Testis (tissue), 5 donors: ENCODE results near the gene NUBPL. TPM values are rescaled to one million over a fixed set of nuclear protein-coding genes. Genes with fewer than 3 reads are reported as not detected.

Source experiments
- DNase-seq: peaks from one replicate; pipeline ENCODE4 v3.0.0-alpha.2; 2019
- H3K27ac ChIP-seq, 2 donors: fragments of 200-600 bp; sonication (generic); one replicate each; pipeline ENCODE4 v1.5.1; 2019
- H3K27me3 ChIP-seq: fragments of 200-600 bp; sonication (generic); one replicate; pipeline ENCODE4 v1.5.1; 2019
- H3K36me3 ChIP-seq: fragments of 200-600 bp; sonication (generic); one replicate; pipeline ENCODE4 v1.5.1; 2017; ENCODE audit warnings: low read depth; ENCODE audit errors: missing control alignments
- H3K4me1 ChIP-seq: fragments of 200-600 bp; sonication (generic); one replicate; pipeline ENCODE4 v1.5.1; 2019
- H3K4me3 ChIP-seq, 2 donors: fragments of 200-600 bp; sonication (generic); one replicate each; pipeline ENCODE4 v1.5.1; 2017 to 2019
- H3K9me3 ChIP-seq: fragments of 200-600 bp; sonication (generic); one replicate; pipeline ENCODE4 v1.5.1; 2017
- POLR2A ChIP-seq: fragments of 450-650 bp; IDR thresholded peaks from one replicate; pipeline ENCODE4 v1.6.1; 2017; ENCODE audit warnings: antibody characterized with exemption, mild to moderate bottlenecking, moderate library complexity
- WGBS, 2 donors: methylation state at CpG; one replicate each; pipeline ENCODE4 v1.1.5; 2018; 5-methylcytosine and 5-hydroxymethylcytosine counted together
- intact Hi-C: fragments of 100-400 bp; cut with DNase I; formaldehyde crosslinking; loops from one replicate; pipeline ENCODE4 v1.15.1; 2023; ENCODE audit warnings: low total_unique reads
- long read RNA-seq, 2 donors: transcript quantifications; one replicate each; lab custom pipeline, GENCODE V29; 2026
- polyA plus RNA-seq: library from polyadenylated mRNA; stranded (reverse); fragments of 350-450 nt; fragmentation: Illumina TruSeq; extraction: RNeasy Lipid Tissue Mini Kit (QIAGEN cat#74804); gene quantifications from one replicate; pipeline ENCODE4 v1.2.3, GENCODE V29; 2014; ENCODE audit warnings: low read depth, low replicate concordance; ENCODE audit not compliant: insufficient read depth
- total RNA-seq, 2 donors: library from RNA; depleted of rRNA; stranded (reverse); fragments of >200 nt; gene quantifications; one replicate each; pipeline ENCODE4 v1.2.3, GENCODE V29; 2016
- TF ChIP-seq, protein P1 (sequence below), 3 experiments: fragments of 450-650 bp in 2 of 3; fragments of 200-600 bp in 1 of 3; sonication (generic) in 1 of 3; IDR thresholded peaks; one replicate each; pipeline ENCODE4 v1.5.1; 2016 to 2019; ENCODE audit warnings: antibody characterized with exemption in 3 of 3, mild to moderate bottlenecking in 2 of 3, moderate library complexity in 1 of 3

The NUBPL gene, protein sequence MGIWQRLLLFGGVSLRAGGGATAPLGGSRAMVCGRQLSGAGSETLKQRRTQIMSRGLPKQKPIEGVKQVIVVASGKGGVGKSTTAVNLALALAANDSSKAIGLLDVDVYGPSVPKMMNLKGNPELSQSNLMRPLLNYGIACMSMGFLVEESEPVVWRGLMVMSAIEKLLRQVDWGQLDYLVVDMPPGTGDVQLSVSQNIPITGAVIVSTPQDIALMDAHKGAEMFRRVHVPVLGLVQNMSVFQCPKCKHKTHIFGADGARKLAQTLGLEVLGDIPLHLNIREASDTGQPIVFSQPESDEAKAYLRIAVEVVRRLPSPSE
- total RNA-seq (10 to 100 TPM; 19.8 to 25.0 TPM), polyA plus RNA-seq (7.8 TPM)
- long read RNA-seq, donor 1, full-length matches to known transcripts, result 8 of 8 reads
- long read RNA-seq, donor 1, partial matches to known transcripts, result 0 of 8 reads
- long read RNA-seq, donor 1, other reads (novel, unspliced or antisense), result 0 of 8 reads
- long read RNA-seq, donor 2, full-length matches to known transcripts, result 2 of 2 reads
- long read RNA-seq, donor 2, partial matches to known transcripts, result 0 of 2 reads
- long read RNA-seq, donor 2, other reads (novel, unspliced or antisense), result 0 of 2 reads

DNA sequence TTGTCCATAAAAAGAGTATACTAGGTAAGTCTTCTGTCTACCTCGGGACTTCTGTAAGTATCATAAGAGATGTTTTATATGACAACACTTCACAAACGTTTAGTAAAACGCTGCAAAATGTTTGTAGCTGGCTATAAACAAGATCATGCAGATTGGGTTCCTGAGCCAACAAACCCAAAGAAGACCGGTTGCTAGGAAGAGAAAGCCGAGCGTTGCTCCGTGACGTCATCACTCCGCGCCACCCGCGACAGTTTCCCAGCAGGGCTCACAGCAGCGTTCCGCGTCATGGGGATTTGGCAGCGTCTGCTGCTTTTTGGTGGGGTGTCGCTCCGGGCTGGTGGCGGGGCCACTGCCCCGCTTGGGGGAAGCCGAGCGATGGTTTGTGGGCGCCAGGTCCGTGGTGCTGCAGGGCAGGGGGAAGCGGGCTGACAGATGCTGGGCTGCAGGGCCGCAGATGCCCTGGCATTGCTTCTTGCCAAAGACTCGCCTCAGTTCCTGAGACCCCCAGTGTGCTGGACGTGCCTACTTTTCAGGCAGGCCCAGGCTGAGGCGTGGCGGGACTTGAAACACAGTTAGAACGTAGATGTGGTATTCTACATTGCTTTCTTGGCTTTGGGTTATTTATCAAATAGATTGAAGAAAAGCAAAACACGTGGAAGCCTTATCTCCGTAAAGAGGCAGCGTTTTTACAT is at the start of gene NUBPL:
Gene NUBPL (plus strand): TSS at position 250 of the 692 bp plus-strand sequence. CDS start 36 bp downstream, at position 286.
- Histone ChIP-seq H3K27me3 (no peaks in the 10 kb centered on the region), H3K36me3 (no peaks in the 10 kb centered on the region), H3K27ac (peak within 1 kb of the TSS; percentile 80 to 81), H3K4me3 (peak within 1 kb of the TSS; percentile 87 to 94), H3K4me1 (no peaks in the 10 kb centered on the region), H3K9me3 (no peaks in the 10 kb centered on the region)
- DNase-seq, result peak; percentile 96
- TF ChIP-seq, protein P1, sequence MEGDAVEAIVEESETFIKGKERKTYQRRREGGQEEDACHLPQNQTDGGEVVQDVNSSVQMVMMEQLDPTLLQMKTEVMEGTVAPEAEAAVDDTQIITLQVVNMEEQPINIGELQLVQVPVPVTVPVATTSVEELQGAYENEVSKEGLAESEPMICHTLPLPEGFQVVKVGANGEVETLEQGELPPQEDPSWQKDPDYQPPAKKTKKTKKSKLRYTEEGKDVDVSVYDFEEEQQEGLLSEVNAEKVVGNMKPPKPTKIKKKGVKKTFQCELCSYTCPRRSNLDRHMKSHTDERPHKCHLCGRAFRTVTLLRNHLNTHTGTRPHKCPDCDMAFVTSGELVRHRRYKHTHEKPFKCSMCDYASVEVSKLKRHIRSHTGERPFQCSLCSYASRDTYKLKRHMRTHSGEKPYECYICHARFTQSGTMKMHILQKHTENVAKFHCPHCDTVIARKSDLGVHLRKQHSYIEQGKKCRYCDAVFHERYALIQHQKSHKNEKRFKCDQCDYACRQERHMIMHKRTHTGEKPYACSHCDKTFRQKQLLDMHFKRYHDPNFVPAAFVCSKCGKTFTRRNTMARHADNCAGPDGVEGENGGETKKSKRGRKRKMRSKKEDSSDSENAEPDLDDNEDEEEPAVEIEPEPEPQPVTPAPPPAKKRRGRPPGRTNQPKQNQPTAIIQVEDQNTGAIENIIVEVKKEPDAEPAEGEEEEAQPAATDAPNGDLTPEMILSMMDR (IDR thresholded peaks at IDR 0.05), result peak in 1 of 3 experiments; percentile 39
- TF ChIP-seq POLR2A, result no peak
- intact Hi-C loops, result no loop called here
- 0% methylated on average over 20 to 34 of the region's 34 CpGs for WGBS, 2 donors

DNA sequence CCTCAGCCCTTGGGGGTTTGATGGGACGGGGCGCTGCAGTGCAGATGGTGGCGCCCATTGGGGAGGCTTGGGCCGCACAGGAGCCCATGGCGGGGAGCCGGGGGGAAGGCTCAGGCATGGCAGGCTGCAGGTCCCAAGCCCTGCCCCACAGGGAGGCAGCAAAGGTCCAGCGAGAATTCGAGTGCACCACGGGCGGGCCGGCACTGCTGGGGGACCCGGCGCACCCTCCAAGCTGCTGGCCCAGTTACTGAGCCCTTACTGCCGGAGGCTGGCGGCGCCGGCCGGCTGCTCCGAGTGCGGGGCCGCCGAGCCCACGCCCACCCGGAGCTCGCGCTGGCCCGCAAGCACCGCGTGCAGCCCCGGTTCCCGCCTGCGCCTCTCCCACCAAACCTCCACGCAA is 34.1 kb upstream of the NUBPL start:
- Histone ChIP-seq H3K27me3 (no peaks in the 10 kb centered on the region), H3K27ac (no peak overlapping the region), H3K9me3 (no peaks in the 10 kb centered on the region), H3K4me3 (peak overlapping the region; percentile 29 to 46), H3K4me1 (no peaks in the 10 kb centered on the region), H3K36me3 (no peaks in the 10 kb centered on the region)
- 45 to 95% methylated on average over 4 to 33 of the region's 33 CpGs for WGBS, 2 donors
- intact Hi-C loops, result no loop called here
- no peak for TF ChIP-seq POLR2A
- TF ChIP-seq, protein P1 (IDR thresholded peaks at IDR 0.05), result no peak
- DNase-seq, result no peak

DNA sequence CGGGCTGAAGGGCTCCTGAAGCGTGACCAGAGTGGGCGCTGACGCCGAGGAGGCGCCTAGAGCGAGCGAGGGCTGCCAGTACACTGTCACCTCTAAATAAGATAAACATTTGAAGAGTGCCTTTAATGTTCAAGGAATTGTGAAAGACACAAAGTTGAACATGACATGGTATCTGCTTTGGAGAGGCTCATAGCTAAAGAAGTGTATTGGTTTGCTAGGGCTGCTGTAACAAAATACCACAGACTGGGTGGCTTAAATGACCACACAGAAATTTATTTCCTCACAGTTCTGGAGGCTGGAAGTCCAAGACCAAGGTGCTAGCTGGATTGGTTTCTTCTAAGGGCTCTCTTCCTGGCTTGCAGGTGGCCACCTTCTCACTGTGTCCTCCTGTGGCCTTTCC is 33.7 kb upstream of the NUBPL start:
- Histone ChIP-seq H3K27me3 (no peaks in the 10 kb centered on the region), H3K36me3 (no peaks in the 10 kb centered on the region), H3K4me1 (no peaks in the 10 kb centered on the region), H3K9me3 (no peaks in the 10 kb centered on the region), H3K27ac (no peak overlapping the region), H3K4me3 (peak overlapping the region; percentile 29 to 46)
- DNase-seq, result no peak
- TF ChIP-seq, protein P1 (IDR thresholded peaks at IDR 0.05), result no peak
- no peak for TF ChIP-seq POLR2A
- intact Hi-C loops, result no loop called here
- 84 to 89% methylated on average over 8 of the region's 8 CpGs for WGBS, 2 donors

DNA sequence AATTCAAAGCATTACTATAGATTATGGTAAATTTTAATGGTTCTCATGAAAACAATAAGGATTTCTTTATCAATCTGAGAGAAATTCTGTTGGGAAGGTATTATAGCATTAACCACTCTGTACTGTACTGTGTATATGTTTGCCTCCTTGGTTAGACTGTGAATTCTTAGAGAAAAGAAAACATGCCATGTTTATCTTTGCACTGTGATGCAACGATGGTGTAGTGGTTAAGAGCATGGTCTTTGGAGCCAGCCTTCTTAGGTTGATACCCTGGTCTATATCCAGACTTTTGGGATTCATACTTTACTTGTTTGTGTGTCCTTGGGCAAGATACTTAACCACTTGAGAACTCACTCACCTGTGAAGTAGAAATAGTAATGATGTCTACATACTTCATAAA is 32.2 kb upstream of the NUBPL start:
- H3K36me3 ChIP-seq, result no peaks in the 10 kb centered on the region
- H3K9me3 ChIP-seq, result no peaks in the 10 kb centered on the region
- intact Hi-C loops, result no loop called here
- WGBS, 2 donors, result 67 to 73% methylated on average over 1 of the region's 1 CpG
- no peak overlapping the region for H3K4me3 ChIP-seq
- DNase-seq, result no peak
- H3K27ac ChIP-seq, result no peak overlapping the region
- no peaks in the 10 kb centered on the region for H3K4me1 ChIP-seq
- H3K27me3 ChIP-seq, result no peaks in the 10 kb centered on the region
- TF ChIP-seq, protein P1 (IDR thresholded peaks at IDR 0.05), result no peak
- no peak for TF ChIP-seq POLR2A
